ENCODE measurements around the gene KCNF1. TPM values are rescaled to one million over a fixed set of nuclear protein-coding genes. Genes with fewer than 3 reads are reported as not detected.
A peak's percentile ranks its signal among the peaks of the same experiment; 100 is the strongest.

KCNF1 gene
- total RNA-seq, 8 experiments from 2014 or later: 0.15 to 3.8 (median 1.6) TPM

DNA sequence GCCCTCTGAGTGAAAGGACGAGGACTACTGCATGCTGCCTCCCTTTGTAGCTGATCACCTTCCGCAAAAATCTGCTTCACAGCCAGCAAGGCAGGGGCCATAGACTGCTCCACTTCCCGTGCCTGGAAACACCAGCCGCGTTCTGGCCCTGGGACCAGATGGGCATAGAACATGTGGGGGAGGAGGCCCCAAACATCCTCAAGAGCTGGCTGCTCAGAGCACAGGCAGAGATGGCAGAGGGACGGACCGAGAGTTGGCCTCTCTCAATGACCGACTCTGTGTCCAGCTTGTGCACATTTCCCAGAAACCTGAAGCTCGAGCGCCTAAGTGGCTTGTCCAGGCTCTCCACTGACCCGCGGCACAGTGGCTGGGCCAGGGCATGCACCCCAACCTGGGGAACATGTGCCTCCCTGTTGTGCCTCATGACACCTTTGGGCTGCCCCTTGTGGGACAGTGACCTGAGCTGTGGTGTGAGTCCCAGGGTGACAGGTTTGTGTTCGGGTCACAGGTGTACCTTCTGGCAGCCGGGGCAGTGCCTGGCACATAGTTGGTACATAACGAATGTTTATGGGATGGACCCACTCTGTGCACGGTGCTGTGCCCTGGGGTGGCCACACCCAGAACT lies 9.1 kb downstream of the KCNF1 start:
- peak in 1 of 8 experiments; percentile 30 for ATAC-seq (replicated peaks in 6 of 8)
- Histone ChIP-seq H3K4me1 (replicated peaks in 1 of 2) (peaks cover 5 to 12% of the 10 kb centered on the region in 2 donors), H3K27ac (no peak overlapping the region), H3K4me3 (no peak overlapping the region)
- in situ Hi-C loops (cut with MboI; ENCODE audit: low pct_unique_long_range_greater_than_20kb in 2 of 9, low sequenced_read_pairs in 9 of 9, unreplicated experiment in 9 of 9): no loop called here
- WGBS, 10 experiments: 33 to 86% (median 83%) methylated on average over 1 to 7 of the region's 16 CpGs; no CpG with 5 or more reads in 5 of the 10 experiments

GRCh38 chr2:10921525-10921924 lies 9.8 kb downstream of the KCNF1 start:
- no peak for ATAC-seq (replicated peaks in 6 of 8)
- WGBS, 10 experiments: 0 to 78% (median 70%) methylated on average over 1 to 3 of the region's 6 CpGs; no CpG with 5 or more reads in 6 of the 10 experiments
- Histone ChIP-seq H3K4me3 (no peak overlapping the region), H3K27ac (no peak overlapping the region), H3K4me1 (replicated peaks in 1 of 2) (peaks cover 0 to 5% of the 10 kb centered on the region in 2 donors)
- in situ Hi-C loops (cut with MboI; ENCODE audit: low pct_unique_long_range_greater_than_20kb in 2 of 9, low sequenced_read_pairs in 9 of 9, unreplicated experiment in 9 of 9): no loop called here

- no peak overlapping the region for H3K4me3 ChIP-seq
- in situ Hi-C loops (cut with MboI; ENCODE audit: low pct_unique_long_range_greater_than_20kb in 2 of 9, low sequenced_read_pairs in 9 of 9, unreplicated experiment in 9 of 9): no loop called here
- 46 to 100% (median 70%) methylated on average over 1 to 6 of the region's 20 CpGs; no CpG with 5 or more reads in 4 of the 10 experiments for WGBS, 10 experiments
- peaks cover 0 to 4% of the 10 kb centered on the region in 2 donors for H3K4me1 ChIP-seq (replicated peaks in 1 of 2)
- H3K27ac ChIP-seq: no peak overlapping the region
- ATAC-seq (replicated peaks in 6 of 8): peak in 2 of 8 experiments; percentile 25 to 46
These were observed 10.7 kb downstream of the KCNF1 start for GRCh38 chr2:10922307-10923007.

DNA sequence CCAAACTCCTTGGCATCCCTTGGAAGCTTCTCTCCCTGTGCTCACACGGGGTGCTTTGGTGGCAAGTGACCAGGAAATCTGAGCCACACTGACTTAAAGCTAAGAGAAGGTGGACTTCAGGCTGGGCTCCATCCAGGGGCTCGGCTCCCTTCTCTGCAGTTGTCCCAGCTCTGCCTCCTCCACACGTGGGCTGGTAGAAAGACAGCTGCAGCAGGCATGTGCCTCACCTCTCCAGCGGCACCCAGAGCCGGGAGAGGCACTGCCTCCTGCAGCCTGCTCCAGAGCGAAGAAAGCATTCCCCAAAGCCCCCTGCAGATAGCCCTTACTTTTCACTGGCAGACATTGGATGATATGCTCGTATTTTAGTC lies 11.3 kb downstream of the KCNF1 start:
- in situ Hi-C loops (cut with MboI; ENCODE audit: low pct_unique_long_range_greater_than_20kb in 2 of 9, low sequenced_read_pairs in 9 of 9, unreplicated experiment in 9 of 9): no loop called here
- no peak for ATAC-seq (replicated peaks in 6 of 8)
- Histone ChIP-seq H3K27ac (no peak overlapping the region), H3K4me3 (no peak overlapping the region), H3K4me1 (replicated peaks in 1 of 2) (peaks cover 0 to 4% of the 10 kb centered on the region in 2 donors)
- WGBS, 10 experiments: 79 to 100% (median 89%) methylated on average over 1 to 4 of the region's 7 CpGs; no CpG with 5 or more reads in 6 of the 10 experiments

GRCh38 chr2:10923965-10924364 lies 12.2 kb downstream of the KCNF1 start:
- WGBS, 10 experiments: 73 to 100% (median 83%) methylated on average over 1 to 3 of the region's 6 CpGs; no CpG with 5 or more reads in 6 of the 10 experiments
- Histone ChIP-seq H3K4me3 (no peak overlapping the region), H3K4me1 (replicated peaks in 1 of 2) (peaks cover 0 to 4% of the 10 kb centered on the region in 2 donors), H3K27ac (no peak overlapping the region)
- in situ Hi-C loops (cut with MboI; ENCODE audit: low pct_unique_long_range_greater_than_20kb in 2 of 9, low sequenced_read_pairs in 9 of 9, unreplicated experiment in 9 of 9): no loop called here
- no peak for ATAC-seq (replicated peaks in 6 of 8)

GRCh38 chr2:10924441-10924840 lies 12.7 kb downstream of the KCNF1 start:
- in situ Hi-C loops (cut with MboI; ENCODE audit: low pct_unique_long_range_greater_than_20kb in 2 of 9, low sequenced_read_pairs in 9 of 9, unreplicated experiment in 9 of 9): no loop called here
- Histone ChIP-seq H3K27ac (no peak overlapping the region), H3K4me3 (no peak overlapping the region), H3K4me1 (replicated peaks in 1 of 2) (peaks cover 0 to 4% of the 10 kb centered on the region in 2 donors)
- no peak for ATAC-seq (replicated peaks in 6 of 8)
- WGBS, 10 experiments: 86% methylated on average over 5 of the region's 5 CpGs; no CpG with 5 or more reads in 9 of the 10 experiments

- no peak overlapping the region for H3K27ac ChIP-seq
- H3K4me3 ChIP-seq: no peak overlapping the region
- WGBS, 10 experiments: 0 to 67% (median 49%) methylated on average over 1 to 2 of the region's 5 CpGs; no CpG with 5 or more reads in 6 of the 10 experiments
- H3K4me1 ChIP-seq (replicated peaks in 1 of 2): peaks cover 0 to 4% of the 10 kb centered on the region in 2 donors
- in situ Hi-C loops (cut with MboI; ENCODE audit: low pct_unique_long_range_greater_than_20kb in 2 of 9, low sequenced_read_pairs in 9 of 9, unreplicated experiment in 9 of 9): no loop called here
- no peak for ATAC-seq (replicated peaks in 6 of 8)
These were observed 13.1 kb downstream of the KCNF1 start for GRCh38 chr2:10924859-10925258.

DNA sequence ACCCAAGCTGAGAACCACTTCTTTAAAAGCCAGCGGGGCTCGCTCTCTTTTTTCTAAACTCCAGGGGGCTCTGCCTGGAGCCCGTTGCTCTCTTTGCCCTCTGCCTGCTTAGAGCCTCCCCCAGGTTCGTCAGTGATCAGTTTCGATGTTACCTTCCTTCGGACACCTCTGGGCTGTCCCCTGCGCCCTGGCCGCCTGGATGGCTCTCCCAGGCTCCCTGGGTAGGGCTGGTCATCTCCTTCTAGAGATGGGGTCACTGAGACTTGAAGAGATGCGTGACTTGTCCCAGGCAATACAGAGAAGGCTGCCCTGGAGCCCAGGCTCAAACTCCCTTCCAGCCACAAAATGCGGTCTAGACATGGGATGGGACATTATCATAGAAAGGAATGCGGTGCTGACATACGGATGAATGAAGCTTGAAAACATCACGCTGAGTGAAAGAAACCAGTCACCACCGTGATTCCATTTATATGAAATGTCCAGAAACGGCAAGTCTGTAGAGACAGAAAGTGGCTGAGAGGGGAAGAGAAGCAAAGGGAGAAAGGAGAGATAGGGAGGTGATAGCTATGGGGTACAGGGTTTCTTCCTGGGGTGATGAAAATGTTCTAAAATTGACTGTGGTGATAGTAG lies 14.6 kb downstream of the KCNF1 start:
- H3K4me3 ChIP-seq: no peak overlapping the region
- ATAC-seq (replicated peaks in 6 of 8): peak in 1 of 8 experiments; percentile 48
- in situ Hi-C loops (cut with MboI; ENCODE audit: low pct_unique_long_range_greater_than_20kb in 2 of 9, low sequenced_read_pairs in 9 of 9, unreplicated experiment in 9 of 9): no loop called here
- peaks cover 0 to 4% of the 10 kb centered on the region in 2 donors for H3K4me1 ChIP-seq (replicated peaks in 1 of 2)
- WGBS, 10 experiments: 32 to 100% (median 60%) methylated on average over 1 to 14 of the region's 15 CpGs; no CpG with 5 or more reads in 1 of the 10 experiments
- no peak overlapping the region for H3K27ac ChIP-seq

DNA sequence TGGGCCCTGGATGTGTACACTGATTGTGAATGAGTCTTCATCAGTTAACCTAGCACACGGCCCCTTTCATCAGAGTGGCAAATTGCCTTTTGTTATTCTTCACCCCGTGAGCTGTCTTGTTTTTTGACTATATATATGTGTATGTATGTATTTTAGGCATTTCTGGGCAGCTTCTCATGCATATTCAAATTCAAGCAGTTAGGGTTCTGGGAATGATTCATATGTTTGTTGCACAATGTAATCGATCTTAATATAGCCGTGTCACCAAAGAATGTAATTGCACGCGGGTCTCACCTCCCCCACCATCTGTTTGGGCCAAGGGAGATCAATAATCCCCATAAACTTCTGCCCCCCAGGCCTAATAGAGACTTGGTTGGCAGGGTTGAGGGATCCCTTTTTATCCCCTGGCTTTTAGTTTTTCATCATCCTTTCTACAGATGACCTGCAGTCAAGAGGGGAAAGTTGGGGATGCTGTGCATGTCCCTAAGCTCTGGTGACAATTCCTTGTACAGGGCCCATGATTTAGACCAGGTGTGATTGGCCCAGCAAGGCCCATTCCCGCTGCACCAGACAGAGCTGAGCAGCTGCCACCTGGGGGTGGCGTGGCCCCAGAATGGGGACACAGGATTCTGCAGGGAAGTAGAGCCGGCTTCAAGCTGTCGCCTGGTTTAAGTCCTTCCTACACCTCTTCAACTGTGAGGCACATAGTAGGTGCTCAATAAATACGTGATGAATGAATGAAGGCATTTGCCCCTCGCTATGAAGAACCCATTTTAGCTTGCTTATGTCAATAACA lies 19.2 kb downstream of the KCNF1 start:
- Histone ChIP-seq H3K27ac (no peak overlapping the region), H3K4me1 (replicated peaks in 1 of 2) (peaks cover 17 to 31% of the 10 kb centered on the region in 2 donors), H3K4me3 (no peak overlapping the region)
- in situ Hi-C loops (cut with MboI; ENCODE audit: low pct_unique_long_range_greater_than_20kb in 2 of 9, low sequenced_read_pairs in 9 of 9, unreplicated experiment in 9 of 9): no loop called here
- 0 to 89% (median 60%) methylated on average over 1 to 5 of the region's 12 CpGs; no CpG with 5 or more reads in 3 of the 10 experiments for WGBS, 10 experiments
- ATAC-seq (replicated peaks in 6 of 8): peak in 3 of 8 experiments; percentile 59 to 86 (median 69)

GRCh38 chr2:10931710-10932255 lies 20.0 kb downstream of the KCNF1 start:
- ATAC-seq (replicated peaks in 6 of 8): no peak
- H3K27ac ChIP-seq: no peak overlapping the region
- no peak overlapping the region for H3K4me3 ChIP-seq
- WGBS, 10 experiments: 79 to 100% (median 88%) methylated on average over 1 to 11 of the region's 14 CpGs; no CpG with 5 or more reads in 6 of the 10 experiments
- in situ Hi-C loops (cut with MboI; ENCODE audit: low pct_unique_long_range_greater_than_20kb in 2 of 9, low sequenced_read_pairs in 9 of 9, unreplicated experiment in 9 of 9): no loop called here
- peaks cover 22 to 34% of the 10 kb centered on the region in 2 donors for H3K4me1 ChIP-seq (replicated peaks in 1 of 2)

DNA sequence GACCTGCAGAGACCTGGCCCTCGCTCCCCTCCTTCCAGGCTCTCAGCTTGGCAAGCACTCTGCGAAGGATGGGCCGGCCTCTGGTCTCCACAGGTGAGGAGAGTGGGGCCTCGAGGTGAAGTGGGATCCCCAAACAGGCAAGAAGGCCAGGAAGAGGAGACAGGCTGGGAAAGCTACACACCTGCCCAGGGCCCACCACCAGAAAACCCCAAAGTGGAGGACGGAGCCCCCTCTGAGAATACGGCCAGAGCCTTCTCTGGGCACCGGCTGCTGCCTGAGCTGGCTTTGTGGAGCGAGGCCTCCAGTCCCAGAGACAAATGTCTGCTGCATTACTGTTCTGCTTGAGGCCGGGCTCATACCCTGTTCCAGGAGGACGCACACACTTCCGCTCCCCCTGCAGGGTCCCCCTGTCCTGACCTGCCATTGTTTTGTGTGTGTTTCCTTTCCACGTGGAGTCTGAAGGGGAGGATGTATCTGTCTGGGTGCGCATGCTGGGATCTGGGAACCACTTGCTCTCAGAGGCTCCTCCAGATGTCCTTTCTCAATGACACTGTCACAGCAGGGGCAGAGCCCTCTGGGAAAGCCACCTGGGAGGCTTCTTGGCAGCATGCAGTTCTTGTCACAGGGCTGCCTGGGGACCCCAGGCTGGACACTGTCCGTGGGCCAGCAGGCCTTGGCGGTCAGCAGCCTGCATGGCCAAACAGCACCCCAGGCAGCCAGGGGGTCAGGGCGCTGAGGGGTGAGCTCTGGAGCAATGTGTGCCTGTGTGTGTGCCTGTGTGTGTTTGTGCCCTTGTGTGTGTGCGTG lies 20.8 kb downstream of the KCNF1 start:
- WGBS, 10 experiments: 40 to 100% (median 74%) methylated on average over 1 to 6 of the region's 17 CpGs; no CpG with 5 or more reads in 3 of the 10 experiments
- Histone ChIP-seq H3K27ac (peak overlapping the region in 1 of 2 donors; percentile 3), H3K4me3 (no peak overlapping the region), H3K4me1 (replicated peaks in 1 of 2) (peaks cover 22 to 34% of the 10 kb centered on the region in 2 donors)
- ATAC-seq (replicated peaks in 6 of 8): peak in 4 of 8 experiments; percentile 31 to 56 (median 35)
- in situ Hi-C loops (cut with MboI; ENCODE audit: low pct_unique_long_range_greater_than_20kb in 2 of 9, low sequenced_read_pairs in 9 of 9, unreplicated experiment in 9 of 9): no loop called here

Data from motor neuron (in vitro differentiated cells).